Liver (tissue), 2 donors: ENCODE results near the gene RIT1.

Experiments
- REST ChIP-seq: IDR thresholded peaks from 2 replicates; pipeline ENCODE4 v1.6.1; 2016; ENCODE audit warnings: antibody characterized with exemption, mild to moderate bottlenecking
- RXRA ChIP-seq, 2 donors: IDR thresholded peaks; 2 replicates each; pipeline ENCODE4 v1.6.1; 2017 to 2018; ENCODE audit warnings: antibody characterized with exemption in 2 of 2, mild to moderate bottlenecking in 1 of 2
- donor health status: healthy.

- TF ChIP-seq RXRA (IDR thresholded peaks at IDR 0.05) = no peak
- TF ChIP-seq REST = no peak
Measured at GRCh38 chr1:155933591-155934096, 22.5 kb upstream of the RIT1 start.
